CD4-positive, CD25-positive, alpha-beta regulatory T cell (primary cell): ENCODE data around the gene GLRX. TPM values are rescaled to one million over a fixed set of nuclear protein-coding genes. Genes with fewer than 3 reads are reported as not detected.

ENCODE experiments used
- ATAC-seq, 2 donors: fragments of 150-1000 bp; cut with Tn5 transposase; one replicate each; pipeline ENCODE4 v1.10.0; 2021; ENCODE audit warnings: low read depth in 2 of 2, moderate number of reproducible peaks in 2 of 2, moderate library complexity in 1 of 2
- DNase-seq, 3 donors: peaks; one replicate each; pipeline versions ENCODE4 v3.0.0 to v3.0.0-alpha.2; 2012 to 2022; ENCODE audit warnings: mixed read lengths in 1 of 3
- H3K27ac ChIP-seq: one replicate; pipeline ENCODE4 v1.7.0; 2013; ENCODE audit warnings: mild to moderate bottlenecking, low read length; ENCODE audit not compliant: insufficient read depth, poor library complexity, severe bottlenecking
- H3K27me3 ChIP-seq: one replicate; pipeline ENCODE4 v1.7.0; 2013; ENCODE audit warnings: low read length; ENCODE audit not compliant: control insufficient read depth, insufficient read depth
- H3K36me3 ChIP-seq: one replicate; pipeline ENCODE4 v1.7.0; 2013; ENCODE audit warnings: mild to moderate bottlenecking, low read length, moderate library complexity; ENCODE audit not compliant: control insufficient read depth, insufficient read depth
- H3K4me1 ChIP-seq: 2 replicates; pipeline ENCODE4 v1.7.0; 2013; ENCODE audit warnings: mild to moderate bottlenecking, low read length; ENCODE audit not compliant: insufficient read depth, control insufficient read depth, poor library complexity, severe bottlenecking
- H3K4me3 ChIP-seq: one replicate; pipeline ENCODE4 v1.7.0; 2013; ENCODE audit warnings: low read depth, mild to moderate bottlenecking, low read length, moderate library complexity
- H3K9me3 ChIP-seq, 2 experiments: 1 replicate in 1 of 2; 2 replicates in 1 of 2; pipeline ENCODE4 v1.7.0; 2013; ENCODE audit warnings: low read length in 2 of 2, mild to moderate bottlenecking in 1 of 2, moderate library complexity in 1 of 2; ENCODE audit not compliant: control insufficient read depth in 2 of 2
- H3K27ac Mint-ChIP-seq, 3 donors: one replicate each; pipeline ENCODE4 v1.8.0; 2020 to 2022; ENCODE audit warnings: mild to moderate bottlenecking in 3 of 3, mixed read lengths in 3 of 3, moderate library complexity in 2 of 3
- H3K27me3 Mint-ChIP-seq: one replicate; pipeline ENCODE4 v1.8.0; 2022; ENCODE audit warnings: mild to moderate bottlenecking, mixed read lengths
- H3K36me3 Mint-ChIP-seq: one replicate; pipeline ENCODE4 v1.8.0; 2020; ENCODE audit warnings: mixed read lengths
- H3K4me1 Mint-ChIP-seq, 4 donors: one replicate each; pipeline ENCODE4 v1.8.0; 2020 to 2022; ENCODE audit warnings: mixed read lengths in 4 of 4, mild to moderate bottlenecking in 1 of 4
- H3K4me3 Mint-ChIP-seq, 4 donors: one replicate each; pipeline ENCODE4 v1.8.0; 2020 to 2022; ENCODE audit warnings: mild to moderate bottlenecking in 4 of 4, mixed read lengths in 4 of 4, moderate library complexity in 3 of 4
- H3K9me3 Mint-ChIP-seq, 7 donors: one replicate each; pipeline ENCODE4 v1.8.0; 2020 to 2022; ENCODE audit warnings: mixed read lengths in 7 of 7, mild to moderate bottlenecking in 3 of 7, moderate library complexity in 2 of 7
- polyA plus RNA-seq, 4 donors: library from polyadenylated mRNA; unstranded; fragments of 300-500 nt; fragmentation: Illumina TruSeq; gene quantifications; one replicate each; pipeline ENCODE4 v1.2.3, GENCODE V29; 2021
- total RNA-seq: library from RNA; stranded (reverse); gene quantifications from one replicate; pipeline ENCODE4 v1.2.3, GENCODE V29; 2022

The GLRX gene
- total and polyA plus RNA-seq, 5 donors from 2014 or later, result 82.9 to 399 (median 323) TPM

- peak overlapping the region; percentile 81 to 95 (median 92) for H3K27ac Mint-ChIP-seq
- H3K27ac ChIP-seq, result peak overlapping the region; percentile 74
- peaks cover 23% of the 10 kb centered on the region for H3K36me3 Mint-ChIP-seq
- DNase-seq (peak in 1 of 3 donors; percentile 28), ATAC-seq (no peak)
- H3K9me3 ChIP-seq, result no peaks in the 10 kb centered on the region
- H3K4me1 ChIP-seq, result peaks cover 56% of the 10 kb centered on the region
- H3K4me3 ChIP-seq, result peak overlapping the region; percentile 68
- no peaks in the 10 kb centered on the region for H3K9me3 Mint-ChIP-seq
- no peaks in the 10 kb centered on the region for H3K27me3 ChIP-seq
- peak overlapping the region; percentile 29 to 81 (median 72) for H3K4me3 Mint-ChIP-seq
- no peaks in the 10 kb centered on the region for H3K27me3 Mint-ChIP-seq
- peaks cover 10% of the 10 kb centered on the region for H3K36me3 ChIP-seq
- H3K4me1 Mint-ChIP-seq, result peaks cover 27 to 58% (median 48%) of the 10 kb centered on the region in 4 donors
Measured at GRCh38 chr5:95808013-95808685, 14.4 kb downstream of the GLRX start.

GRCh38 chr5:95806687-95807086 is 15.8 kb downstream of the GLRX start:
- Mint-ChIP-seq H3K27ac (no peak overlapping the region), H3K36me3 (peaks cover 16% of the 10 kb centered on the region)

GRCh38 chr5:95804736-95805539 is 17.6 kb downstream of the GLRX start:
- Histone ChIP-seq H3K9me3 (no peaks in the 10 kb centered on the region), H3K27ac (no peak overlapping the region), H3K4me3 (no peak overlapping the region), H3K4me1 (peaks cover 27% of the 10 kb centered on the region), H3K27me3 (no peaks in the 10 kb centered on the region), H3K36me3 (peaks cover 5% of the 10 kb centered on the region)
- no peak overlapping the region for H3K27ac Mint-ChIP-seq
- DNase-seq (no peak), ATAC-seq (no peak)
- peaks cover 14 to 26% (median 21%) of the 10 kb centered on the region in 4 donors for H3K4me1 Mint-ChIP-seq
- peaks cover 18% of the 10 kb centered on the region for H3K36me3 Mint-ChIP-seq
- no peaks in the 10 kb centered on the region for H3K9me3 Mint-ChIP-seq
- H3K27me3 Mint-ChIP-seq, result no peaks in the 10 kb centered on the region
- H3K4me3 Mint-ChIP-seq, result no peak overlapping the region

More at GRCh38 chr5:95806687-95807086, 15.8 kb downstream of the GLRX start:
- peaks cover 42% of the 10 kb centered on the region for H3K4me1 ChIP-seq
- H3K4me3 Mint-ChIP-seq, result no peak overlapping the region
- DNase-seq, result no peak
- no peak overlapping the region for H3K27ac ChIP-seq
- no peaks in the 10 kb centered on the region for H3K9me3 Mint-ChIP-seq
- peaks cover 23 to 44% (median 35%) of the 10 kb centered on the region in 4 donors for H3K4me1 Mint-ChIP-seq
- no peak overlapping the region for H3K4me3 ChIP-seq
- H3K9me3 ChIP-seq, result no peaks in the 10 kb centered on the region
- no peaks in the 10 kb centered on the region for H3K27me3 Mint-ChIP-seq
- no peak for ATAC-seq
- H3K27me3 ChIP-seq, result no peaks in the 10 kb centered on the region
- peaks cover 5% of the 10 kb centered on the region for H3K36me3 ChIP-seq

GRCh38 chr5:95803271-95804148 is 19.0 kb downstream of the GLRX start:
- Mint-ChIP-seq H3K4me3 (no peak overlapping the region), H3K27ac (no peak overlapping the region), H3K36me3 (peaks cover 18% of the 10 kb centered on the region), H3K4me1 (peaks cover 6 to 12% (median 9%) of the 10 kb centered on the region in 4 donors), H3K9me3 (no peaks in the 10 kb centered on the region), H3K27me3 (no peaks in the 10 kb centered on the region)
- no peaks in the 10 kb centered on the region for H3K9me3 ChIP-seq
- H3K36me3 ChIP-seq, result peaks cover 5% of the 10 kb centered on the region
- no peak for DNase-seq
- no peak overlapping the region for H3K4me3 ChIP-seq
- peaks cover 12% of the 10 kb centered on the region for H3K4me1 ChIP-seq
- ATAC-seq, result no peak
- H3K27ac ChIP-seq, result no peak overlapping the region
- no peaks in the 10 kb centered on the region for H3K27me3 ChIP-seq

GRCh38 chr5:95801961-95802360 is 20.6 kb downstream of the GLRX start:
- H3K4me3 Mint-ChIP-seq, result no peak overlapping the region
- no peaks in the 10 kb centered on the region for H3K4me1 ChIP-seq
- no peak for ATAC-seq

GRCh38 chr5:95801532-95801931 is 21.0 kb downstream of the GLRX start:
- H3K27ac Mint-ChIP-seq, result no peak overlapping the region
- no peak overlapping the region for H3K4me3 Mint-ChIP-seq
- Histone ChIP-seq H3K27ac (no peak overlapping the region), H3K36me3 (peaks cover 5% of the 10 kb centered on the region), H3K4me1 (no peaks in the 10 kb centered on the region), H3K27me3 (no peaks in the 10 kb centered on the region), H3K9me3 (no peaks in the 10 kb centered on the region), H3K4me3 (no peak overlapping the region)
- H3K9me3 Mint-ChIP-seq, result no peaks in the 10 kb centered on the region
- no peak for DNase-seq
- peaks cover 0 to 9% (median 3%) of the 10 kb centered on the region in 4 donors for H3K4me1 Mint-ChIP-seq
- peaks cover 23% of the 10 kb centered on the region for H3K36me3 Mint-ChIP-seq
- no peak for ATAC-seq
- no peaks in the 10 kb centered on the region for H3K27me3 Mint-ChIP-seq

More at GRCh38 chr5:95801961-95802360, 20.6 kb downstream of the GLRX start:
- H3K4me3 ChIP-seq, result no peak overlapping the region
- no peaks in the 10 kb centered on the region for H3K27me3 ChIP-seq
- no peak overlapping the region for H3K27ac Mint-ChIP-seq
- no peak overlapping the region for H3K27ac ChIP-seq
- no peaks in the 10 kb centered on the region for H3K27me3 Mint-ChIP-seq
- no peak for DNase-seq
- no peaks in the 10 kb centered on the region for H3K9me3 ChIP-seq
- H3K36me3 Mint-ChIP-seq, result peaks cover 23% of the 10 kb centered on the region
- H3K36me3 ChIP-seq, result peaks cover 5% of the 10 kb centered on the region
- H3K9me3 Mint-ChIP-seq, result no peaks in the 10 kb centered on the region
- peaks cover 0 to 9% (median 3%) of the 10 kb centered on the region in 4 donors for H3K4me1 Mint-ChIP-seq

- H3K27ac Mint-ChIP-seq, result no peak overlapping the region
- H3K36me3 ChIP-seq, result peaks cover 5% of the 10 kb centered on the region
Measured at GRCh38 chr5:95800553-95800952, 22.0 kb downstream of the GLRX start.

More at GRCh38 chr5:95800553-95800952, 22.0 kb downstream of the GLRX start:
- peaks cover 0 to 9% (median 1%) of the 10 kb centered on the region in 4 donors for H3K4me1 Mint-ChIP-seq
- no peak overlapping the region for H3K4me3 ChIP-seq
- no peak overlapping the region for H3K4me3 Mint-ChIP-seq
- no peaks in the 10 kb centered on the region for H3K9me3 Mint-ChIP-seq
- H3K9me3 ChIP-seq, result no peaks in the 10 kb centered on the region
- peaks cover 26% of the 10 kb centered on the region for H3K36me3 Mint-ChIP-seq
- H3K27ac ChIP-seq, result no peak overlapping the region
- DNase-seq, result no peak
- no peaks in the 10 kb centered on the region for H3K27me3 ChIP-seq
- no peaks in the 10 kb centered on the region for H3K27me3 Mint-ChIP-seq
- H3K4me1 ChIP-seq, result no peaks in the 10 kb centered on the region
- ATAC-seq, result no peak
